ENCODE measurements around the gene ANKS1B. TPM values are rescaled to one million over a fixed set of nuclear protein-coding genes. Genes with fewer than 3 reads are reported as not detected.

ANKS1B gene
- total RNA-seq, 2 donors from 2014 or later, result 45.5 to 65.9 TPM

GRCh38 chr12:98893126-98893674, 1091.5 kb downstream of the ANKS1B start:
- DNase-seq (ENCODE audit: low spot score), result no peak
- H3K27ac ChIP-seq, result no peak overlapping the region
- ATAC-seq (ENCODE audit: insufficient number of reproducible peaks, low FRiP score, low read depth), result no peak
- H3K36me3 ChIP-seq, result no peaks in the 10 kb centered on the region
- no peaks in the 10 kb centered on the region for H3K27me3 ChIP-seq (replicated peaks; ENCODE audit: insufficient read depth)
- TF ChIP-seq CTCF (IDR thresholded peaks at IDR 0.05), result no peak
- no peak overlapping the region for H3K4me3 ChIP-seq
- H3K4me1 ChIP-seq (ENCODE audit: control insufficient read depth in 1 of 2, low read depth in 2 of 2), result peaks cover 2 to 8% of the 10 kb centered on the region in 2 donors
- H3K9me3 ChIP-seq, result no peaks in the 10 kb centered on the region

- Histone ChIP-seq H3K4me1 (ENCODE audit: control insufficient read depth in 1 of 2, low read depth in 2 of 2) (no peaks in the 10 kb centered on the region), H3K27ac (no peak overlapping the region)
Observed at GRCh38 chr12:98885778-98886177, 1099.0 kb downstream of the ANKS1B start.

GRCh38 chr12:98883231-98883630, 1101.5 kb downstream of the ANKS1B start:
- Histone ChIP-seq H3K4me1 (ENCODE audit: control insufficient read depth in 1 of 2, low read depth in 2 of 2) (no peaks in the 10 kb centered on the region), H3K4me3 (no peak overlapping the region), H3K27ac (no peak overlapping the region), H3K36me3 (no peaks in the 10 kb centered on the region), H3K9me3 (no peaks in the 10 kb centered on the region), H3K27me3 (replicated peaks; ENCODE audit: insufficient read depth) (no peaks in the 10 kb centered on the region)
- no peak for DNase-seq (ENCODE audit: low spot score)
- no peak for TF ChIP-seq CTCF (IDR thresholded peaks at IDR 0.05)
- ATAC-seq (ENCODE audit: insufficient number of reproducible peaks, low FRiP score, low read depth), result no peak

More at GRCh38 chr12:98885778-98886177, 1099.0 kb downstream of the ANKS1B start:
- DNase-seq (ENCODE audit: low spot score) (no peak), ATAC-seq (ENCODE audit: insufficient number of reproducible peaks, low FRiP score, low read depth) (no peak)
- no peak overlapping the region for H3K4me3 ChIP-seq
- no peaks in the 10 kb centered on the region for H3K27me3 ChIP-seq (replicated peaks; ENCODE audit: insufficient read depth)
- no peaks in the 10 kb centered on the region for H3K36me3 ChIP-seq
- no peak for TF ChIP-seq CTCF (IDR thresholded peaks at IDR 0.05)
- no peaks in the 10 kb centered on the region for H3K9me3 ChIP-seq

- no peak for DNase-seq (ENCODE audit: low spot score)
- Histone ChIP-seq H3K4me1 (ENCODE audit: control insufficient read depth in 1 of 2, low read depth in 2 of 2) (no peaks in the 10 kb centered on the region), H3K4me3 (no peak overlapping the region), H3K36me3 (no peaks in the 10 kb centered on the region), H3K9me3 (no peaks in the 10 kb centered on the region), H3K27me3 (replicated peaks; ENCODE audit: insufficient read depth) (no peaks in the 10 kb centered on the region), H3K27ac (no peak overlapping the region)
- no peak for TF ChIP-seq CTCF (IDR thresholded peaks at IDR 0.05)
- ATAC-seq (ENCODE audit: insufficient number of reproducible peaks, low FRiP score, low read depth), result no peak
Observed at GRCh38 chr12:98882526-98882925, 1102.2 kb downstream of the ANKS1B start.

GRCh38 chr12:98873776-98874175, 1111.0 kb downstream of the ANKS1B start:
- no peak for ATAC-seq (ENCODE audit: insufficient number of reproducible peaks, low FRiP score, low read depth)
- H3K27ac ChIP-seq, result no peak overlapping the region

More at GRCh38 chr12:98873776-98874175, 1111.0 kb downstream of the ANKS1B start:
- Histone ChIP-seq H3K27me3 (replicated peaks; ENCODE audit: insufficient read depth) (no peaks in the 10 kb centered on the region), H3K9me3 (no peaks in the 10 kb centered on the region), H3K4me3 (no peak overlapping the region), H3K4me1 (ENCODE audit: control insufficient read depth in 1 of 2, low read depth in 2 of 2) (no peaks in the 10 kb centered on the region), H3K36me3 (no peaks in the 10 kb centered on the region)
- TF ChIP-seq CTCF (IDR thresholded peaks at IDR 0.05), result no peak
- no peak for DNase-seq (ENCODE audit: low spot score)
